Stimulated activated naive CD8-positive, alpha-beta T cell treated with anti-CD3 and anti-CD28 coated beads, Interleukin-15, Interleukin-2, amounts not matched to agents 100 ng/mL and 50 ng/mL, for 24 hours (primary cell): ENCODE data around the gene FAM167B.
"Not testable (repeated sequence)": the region's sequence is repeated elsewhere in the genome, so short reads cannot be mapped to it uniquely, and the experiment has no call there.

ENCODE experiments used
- H3K27ac Mint-ChIP-seq: one replicate; pipeline ENCODE4 v1.8.0; 2021; ENCODE audit warnings: mild to moderate bottlenecking, mixed read lengths
- H3K27me3 Mint-ChIP-seq: one replicate; pipeline ENCODE4 v1.8.0; 2021; ENCODE audit warnings: mixed read lengths
- H3K36me3 Mint-ChIP-seq: one replicate; pipeline ENCODE4 v1.8.0; 2021; ENCODE audit warnings: low read depth, mixed read lengths
- H3K4me1 Mint-ChIP-seq: one replicate; pipeline ENCODE4 v1.8.0; 2021; ENCODE audit warnings: low read depth, mixed read lengths
- H3K4me3 Mint-ChIP-seq: one replicate; pipeline ENCODE4 v1.8.0; 2021; ENCODE audit warnings: mild to moderate bottlenecking, mixed read lengths
- H3K9me3 Mint-ChIP-seq: one replicate; pipeline ENCODE4 v1.8.0; 2021; ENCODE audit warnings: mixed read lengths

FAM167B gene

DNA sequence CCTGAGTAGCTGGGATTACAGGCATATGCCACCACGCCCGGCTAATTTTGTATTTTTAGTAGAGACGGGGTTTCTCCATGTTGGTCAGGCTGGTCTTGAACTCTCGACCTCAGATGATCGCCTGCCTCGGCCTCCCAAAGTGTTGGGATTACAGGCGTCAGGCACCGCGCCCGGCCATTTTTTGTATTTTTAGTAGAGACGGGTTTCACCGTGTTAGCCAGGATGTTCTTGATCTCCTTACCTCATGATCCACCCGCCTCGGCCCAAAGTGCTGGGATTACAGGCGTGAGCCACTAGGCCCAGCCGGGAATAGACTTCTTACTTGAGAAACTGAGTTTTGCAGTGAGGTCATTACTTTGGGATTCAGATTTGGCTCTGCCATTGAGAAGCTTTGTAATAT lies 51.2 kb downstream of the FAM167B start:
- Mint-ChIP-seq H3K4me1 (peaks cover 62% of the 10 kb centered on the region), H3K36me3 (peaks cover 39% of the 10 kb centered on the region)
- not testable (repeated sequence) for H3K4me3 Mint-ChIP-seq, H3K9me3 Mint-ChIP-seq, H3K27ac Mint-ChIP-seq, H3K27me3 Mint-ChIP-seq
